MG63 (cell line): Measurements from ENCODE around the gene ILDR1. TPM values are rescaled to one million over a fixed set of nuclear protein-coding genes. Genes with fewer than 3 reads are reported as not detected.

Source experiments
- DNase-seq: peaks from one replicate; pipeline ENCODE4 v3.0.0-alpha.2; 2020
- H3K27me3 ChIP-seq: fragments of 250-450 bp; sonication (Bioruptor Pico); 2 replicates; pipeline ENCODE4 v1.5.1; 2020; ENCODE audit warnings: mild to moderate bottlenecking, moderate library complexity
- H3K36me3 ChIP-seq: fragments of 250-450 bp; sonication (Bioruptor Pico); 2 replicates; pipeline ENCODE4 v1.5.1; 2020; ENCODE audit warnings: mild to moderate bottlenecking, moderate library complexity
- H3K4me3 ChIP-seq: fragments of 250-450 bp; sonication (Bioruptor Pico); 2 replicates; pipeline ENCODE4 v1.5.1; 2020; ENCODE audit warnings: mild to moderate bottlenecking, moderate library complexity
- H3K9me3 ChIP-seq: fragments of 250-450 bp; sonication (Bioruptor Pico); 2 replicates; pipeline ENCODE4 v1.5.1; 2020; ENCODE audit warnings: mild to moderate bottlenecking, moderate library complexity
- total RNA-seq: library from RNA; depleted of rRNA; stranded (reverse); fragments of >200 nt; shearing (Covaris generic); gene quantifications from 2 replicates; pipeline ENCODE4 v1.2.3, GENCODE V29; 2014; ENCODE audit warnings: low replicate concordance

The ILDR1 gene
- total RNA-seq, 1 experiment from 2014 or later = not detected

GRCh38 chr3:121979734-121980449, 42.2 kb downstream of the ILDR1 start:
- peaks cover 16% of the 10 kb centered on the region for H3K9me3 ChIP-seq
- H3K27me3 ChIP-seq = no peaks in the 10 kb centered on the region; the same call in 1 of the 2 replicates

GRCh38 chr3:121979246-121979645, 42.8 kb downstream of the ILDR1 start:
- H3K9me3 ChIP-seq = peaks cover 15% of the 10 kb centered on the region
- no peaks in the 10 kb centered on the region for H3K36me3 ChIP-seq
- H3K27me3 ChIP-seq = no peaks in the 10 kb centered on the region; the same call in 1 of the 2 replicates
- DNase-seq = no peak
- H3K4me3 ChIP-seq = no peak overlapping the region

More at GRCh38 chr3:121979734-121980449, 42.2 kb downstream of the ILDR1 start:
- no peak for DNase-seq
- Histone ChIP-seq H3K4me3 (no peak overlapping the region), H3K36me3 (no peaks in the 10 kb centered on the region)

- no peaks in the 10 kb centered on the region for H3K9me3 ChIP-seq
- H3K36me3 ChIP-seq = no peaks in the 10 kb centered on the region
- H3K27me3 ChIP-seq = no peaks in the 10 kb centered on the region; the same call in 1 of the 2 replicates
- H3K4me3 ChIP-seq = no peak overlapping the region
- DNase-seq = no peak
These were observed 45.3 kb downstream of the ILDR1 start for GRCh38 chr3:121976727-121977126.

- Histone ChIP-seq H3K27me3 (no peaks in the 10 kb centered on the region; the same call in 1 of the 2 replicates), H3K36me3 (no peaks in the 10 kb centered on the region), H3K4me3 (no peak overlapping the region), H3K9me3 (no peaks in the 10 kb centered on the region)
- DNase-seq = no peak
These were observed 46.2 kb downstream of the ILDR1 start for GRCh38 chr3:121975702-121976302.

- Histone ChIP-seq H3K9me3 (no peaks in the 10 kb centered on the region), H3K4me3 (no peak overlapping the region), H3K27me3 (no peaks in the 10 kb centered on the region; the same call in 1 of the 2 replicates), H3K36me3 (no peaks in the 10 kb centered on the region)
- DNase-seq = no peak
These were observed 47.4 kb downstream of the ILDR1 start for GRCh38 chr3:121974601-121975111.

- no peak overlapping the region for H3K4me3 ChIP-seq
- H3K27me3 ChIP-seq = peaks cover 3% of the 10 kb centered on the region; the same call in 1 of the 2 replicates
- H3K36me3 ChIP-seq = no peaks in the 10 kb centered on the region
- no peak for DNase-seq
- H3K9me3 ChIP-seq = no peaks in the 10 kb centered on the region
These were observed 52.0 kb downstream of the ILDR1 start for GRCh38 chr3:121970047-121970446.

GRCh38 chr3:121969631-121970030, 52.4 kb downstream of the ILDR1 start:
- H3K36me3 ChIP-seq = no peaks in the 10 kb centered on the region
- peaks cover 3% of the 10 kb centered on the region; the same call in 1 of the 2 replicates for H3K27me3 ChIP-seq
- DNase-seq = no peak
- H3K9me3 ChIP-seq = no peaks in the 10 kb centered on the region
- no peak overlapping the region for H3K4me3 ChIP-seq

GRCh38 chr3:121963608-121964007, 58.4 kb downstream of the ILDR1 start:
- H3K36me3 ChIP-seq = no peaks in the 10 kb centered on the region
- no peak for DNase-seq
- H3K27me3 ChIP-seq = peaks cover 5% of the 10 kb centered on the region; the same call in 1 of the 2 replicates
- H3K9me3 ChIP-seq = no peaks in the 10 kb centered on the region
- no peak overlapping the region for H3K4me3 ChIP-seq

GRCh38 chr3:121962443-121962842, 59.6 kb downstream of the ILDR1 start:
- DNase-seq = no peak
- peaks cover 5% of the 10 kb centered on the region; the same call in 1 of the 2 replicates for H3K27me3 ChIP-seq
- no peaks in the 10 kb centered on the region for H3K9me3 ChIP-seq
- H3K4me3 ChIP-seq = no peak overlapping the region
- no peaks in the 10 kb centered on the region for H3K36me3 ChIP-seq

- Histone ChIP-seq H3K36me3 (no peaks in the 10 kb centered on the region), H3K9me3 (no peaks in the 10 kb centered on the region), H3K4me3 (no peak overlapping the region), H3K27me3 (peaks cover 5% of the 10 kb centered on the region; the same call in 1 of the 2 replicates)
- no peak for DNase-seq
These were observed 60.8 kb downstream of the ILDR1 start for GRCh38 chr3:121961283-121961682.

- no peak for DNase-seq
- Histone ChIP-seq H3K9me3 (no peaks in the 10 kb centered on the region), H3K27me3 (0 out of 2 replicates have a peak, but pooled peaks cover 2% of the 10 kb centered on the region), H3K4me3 (no peak overlapping the region), H3K36me3 (no peaks in the 10 kb centered on the region)
These were observed 63.2 kb downstream of the ILDR1 start for GRCh38 chr3:121958801-121959200.

- H3K9me3 ChIP-seq = no peaks in the 10 kb centered on the region
- no peak overlapping the region for H3K4me3 ChIP-seq
- H3K27me3 ChIP-seq = 0 out of 2 replicates have a peak, but pooled peaks cover 2% of the 10 kb centered on the region
- no peak for DNase-seq
- no peaks in the 10 kb centered on the region for H3K36me3 ChIP-seq
These were observed 64.2 kb downstream of the ILDR1 start for GRCh38 chr3:121957674-121958415.

- 0 out of 2 replicates have a peak, but pooled peaks cover 2% of the 10 kb centered on the region for H3K9me3 ChIP-seq
- H3K4me3 ChIP-seq = no peak overlapping the region
- no peaks in the 10 kb centered on the region for H3K36me3 ChIP-seq
- DNase-seq = no peak
- H3K27me3 ChIP-seq = no peaks in the 10 kb centered on the region
These were observed 65.7 kb downstream of the ILDR1 start for GRCh38 chr3:121956363-121956762.

- no peaks in the 10 kb centered on the region for H3K27me3 ChIP-seq
- DNase-seq = no peak
- H3K36me3 ChIP-seq = no peaks in the 10 kb centered on the region
- H3K9me3 ChIP-seq = 0 out of 2 replicates have a peak, but pooled peaks cover 2% of the 10 kb centered on the region
- no peak overlapping the region for H3K4me3 ChIP-seq
These were observed 70.6 kb downstream of the ILDR1 start for GRCh38 chr3:121951291-121951919.

- no peak overlapping the region for H3K4me3 ChIP-seq
- 0 out of 2 replicates have a peak, but pooled peaks cover 2% of the 10 kb centered on the region for H3K9me3 ChIP-seq
- no peaks in the 10 kb centered on the region; the same call in 1 of the 2 replicates for H3K27me3 ChIP-seq
- H3K36me3 ChIP-seq = no peaks in the 10 kb centered on the region
- DNase-seq = no peak
These were observed 73.4 kb downstream of the ILDR1 start for GRCh38 chr3:121948641-121949040.

GRCh38 chr3:121943431-121943830, 78.6 kb downstream of the ILDR1 start:
- Histone ChIP-seq H3K36me3 (no peaks in the 10 kb centered on the region), H3K4me3 (no peak overlapping the region), H3K27me3 (no peaks in the 10 kb centered on the region; the same call in 1 of the 2 replicates), H3K9me3 (no peaks in the 10 kb centered on the region)
- no peak for DNase-seq
